Right lobe of liver (tissue), 4 donors: ENCODE data around the gene CDK14.

Experiments used
- POLR2A ChIP-seq: fragments of 450-650 bp; IDR thresholded peaks from one replicate; pipeline ENCODE4 v1.6.1; 2017; ENCODE audit warnings: antibody characterized with exemption, mild to moderate bottlenecking
- TF ChIP-seq, protein P1 (sequence below), 4 donors: fragments of 200-600 bp in 3 of 4; fragments of 450-650 bp in 1 of 4; IDR thresholded peaks; one replicate each; pipeline versions ENCODE4 v1.5.1 to v1.8.0; 2016 to 2022; ENCODE audit warnings: antibody characterized with exemption in 4 of 4, mild to moderate bottlenecking in 2 of 4
- donor health status: DM: no; HTN: no; CAD: no.
- donor health status: DM: no; HTN: no; CAD: no.
- donor health status: DM: no; HTN: yes; CAD: no.

DNA sequence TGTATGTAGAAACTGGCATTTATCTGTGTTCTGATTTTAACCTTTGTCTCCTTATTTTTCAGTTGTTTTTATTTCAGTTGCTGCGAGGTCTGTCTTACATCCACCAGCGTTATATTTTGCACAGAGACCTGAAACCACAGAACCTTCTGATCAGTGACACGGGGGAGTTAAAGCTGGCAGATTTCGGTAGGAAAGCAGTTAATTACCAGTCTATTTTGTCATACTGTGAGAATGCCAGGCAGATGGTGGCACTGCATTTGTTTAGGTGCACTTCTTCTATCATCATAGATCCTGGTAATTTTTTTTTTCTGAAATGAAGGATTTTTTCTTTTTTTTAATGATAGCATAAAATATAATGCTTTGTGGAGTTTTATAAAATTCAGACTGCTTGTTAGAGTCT, 321.4 kb downstream of the CDK14 start:
- no peak for TF ChIP-seq POLR2A
- TF ChIP-seq, protein P1, sequence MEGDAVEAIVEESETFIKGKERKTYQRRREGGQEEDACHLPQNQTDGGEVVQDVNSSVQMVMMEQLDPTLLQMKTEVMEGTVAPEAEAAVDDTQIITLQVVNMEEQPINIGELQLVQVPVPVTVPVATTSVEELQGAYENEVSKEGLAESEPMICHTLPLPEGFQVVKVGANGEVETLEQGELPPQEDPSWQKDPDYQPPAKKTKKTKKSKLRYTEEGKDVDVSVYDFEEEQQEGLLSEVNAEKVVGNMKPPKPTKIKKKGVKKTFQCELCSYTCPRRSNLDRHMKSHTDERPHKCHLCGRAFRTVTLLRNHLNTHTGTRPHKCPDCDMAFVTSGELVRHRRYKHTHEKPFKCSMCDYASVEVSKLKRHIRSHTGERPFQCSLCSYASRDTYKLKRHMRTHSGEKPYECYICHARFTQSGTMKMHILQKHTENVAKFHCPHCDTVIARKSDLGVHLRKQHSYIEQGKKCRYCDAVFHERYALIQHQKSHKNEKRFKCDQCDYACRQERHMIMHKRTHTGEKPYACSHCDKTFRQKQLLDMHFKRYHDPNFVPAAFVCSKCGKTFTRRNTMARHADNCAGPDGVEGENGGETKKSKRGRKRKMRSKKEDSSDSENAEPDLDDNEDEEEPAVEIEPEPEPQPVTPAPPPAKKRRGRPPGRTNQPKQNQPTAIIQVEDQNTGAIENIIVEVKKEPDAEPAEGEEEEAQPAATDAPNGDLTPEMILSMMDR (IDR thresholded peaks at IDR 0.05), result no peak
